Subcutaneous adipose tissue (tissue), 4 donors: ENCODE results near the gene PDGFD. TPM values are rescaled to one million over a fixed set of nuclear protein-coding genes. Genes with fewer than 3 reads are reported as not detected.

ENCODE experiments used
- CTCF ChIP-seq: fragments of 450-650 bp; IDR thresholded peaks from one replicate; pipeline ENCODE4 v1.5.1; 2016; ENCODE audit warnings: low read depth, mild to moderate bottlenecking, control low read depth, antibody characterized with exemption, moderate library complexity
- total RNA-seq, 4 donors: library from RNA; depleted of rRNA; stranded (reverse); fragments of >200 nt; gene quantifications; one replicate each; pipeline ENCODE4 v1.1.0, GENCODE V29; 2016

The PDGFD gene
- total RNA-seq, 4 donors from 2014 or later = 19.4 to 77.7 (median 44.9) TPM

GRCh38 chr11:103972013-103972412 is 191.9 kb downstream of the PDGFD start:
- no peak for TF ChIP-seq CTCF

GRCh38 chr11:103970701-103971249 is 193.2 kb downstream of the PDGFD start:
- no peak for TF ChIP-seq CTCF

DNA sequence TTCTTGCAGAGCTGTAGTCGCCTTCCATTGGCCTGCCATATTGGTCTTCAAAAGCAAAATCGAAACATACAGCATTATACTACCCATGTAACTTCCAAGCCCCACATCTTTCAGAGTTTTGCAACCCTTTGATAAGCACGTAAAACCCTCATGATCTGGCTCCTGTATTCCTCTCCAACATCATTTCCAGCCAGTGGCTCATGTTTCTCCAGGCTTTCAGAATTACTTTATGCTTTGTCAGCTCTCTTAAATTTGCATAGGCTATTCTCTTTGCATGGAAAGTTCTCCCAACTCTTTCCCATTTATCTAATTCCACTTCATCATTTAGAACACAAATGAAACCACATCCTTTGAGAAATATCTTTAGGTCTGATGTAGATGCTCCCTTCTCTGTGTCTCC is 195.3 kb downstream of the PDGFD start:
- no peak for TF ChIP-seq CTCF

GRCh38 chr11:103967985-103968384 is 196.0 kb downstream of the PDGFD start:
- no peak for TF ChIP-seq CTCF

- TF ChIP-seq CTCF = no peak
Observed at GRCh38 chr11:103964390-103964789, 199.6 kb downstream of the PDGFD start.

- TF ChIP-seq CTCF = no peak
Observed at GRCh38 chr11:103963648-103964047, 200.3 kb downstream of the PDGFD start.

- no peak for TF ChIP-seq CTCF
Observed at GRCh38 chr11:103961010-103961409, 202.9 kb downstream of the PDGFD start.

DNA sequence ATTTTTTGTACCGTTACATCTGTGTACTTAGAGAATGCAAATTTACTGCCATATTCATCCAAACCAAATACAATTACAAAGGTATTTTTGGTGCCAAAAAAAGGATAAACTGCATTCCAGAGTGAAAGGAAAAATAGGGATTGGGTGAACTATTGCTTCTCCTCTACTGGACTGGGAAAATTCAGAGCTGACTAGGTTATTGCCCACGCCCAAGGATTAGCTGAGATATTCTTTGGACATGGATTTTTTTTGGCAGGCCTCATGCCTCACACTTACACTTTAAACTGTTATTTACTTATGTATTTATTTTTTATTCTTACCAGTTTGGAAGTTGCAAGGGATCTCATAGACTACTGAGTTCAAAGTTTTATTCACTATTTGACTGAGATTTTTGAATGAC is 203.8 kb downstream of the PDGFD start:
- no peak for TF ChIP-seq CTCF
